HEK293 (cell line): ENCODE results near the gene GPR35.

Source experiments
- EGR2 ChIP-seq: fragments of 450-650 bp; formaldehyde crosslinking; IDR thresholded peaks from 2 replicates; pipeline ENCODE4 v1.5.1; 2016; ENCODE audit warnings: low read depth, missing biosample characterization, missing genetic modification characterization
- KLF16 ChIP-seq: fragments of 450-650 bp; formaldehyde crosslinking; IDR thresholded peaks from 2 replicates; pipeline ENCODE4 v1.5.1; 2017; ENCODE audit warnings: missing biosample characterization, missing genetic modification characterization
- SP2 ChIP-seq: fragments of 450-650 bp; formaldehyde crosslinking; IDR thresholded peaks from 2 replicates; pipeline ENCODE4 v1.5.1; 2016; ENCODE audit warnings: missing biosample characterization, missing genetic modification characterization
- SP3 ChIP-seq: fragments of 450-650 bp; formaldehyde crosslinking; IDR thresholded peaks from 2 replicates; pipeline ENCODE4 v1.5.1; 2016; ENCODE audit warnings: missing biosample characterization, missing genetic modification characterization
- WT1 ChIP-seq: fragments of 450-650 bp; formaldehyde crosslinking; IDR thresholded peaks from 2 replicates; pipeline ENCODE4 v1.5.1; 2016; ENCODE audit warnings: missing biosample characterization, missing genetic modification characterization
- ZBTB20 ChIP-seq: fragments of 450-650 bp; formaldehyde crosslinking; IDR thresholded peaks from 2 replicates; pipeline ENCODE4 v1.5.1; 2016; ENCODE audit warnings: missing biosample characterization, missing genetic modification characterization
- ZFHX2 ChIP-seq: fragments of 450-650 bp; formaldehyde crosslinking; conservative IDR thresholded peaks from 2 replicates; pipeline ENCODE4 v1.5.1; 2016; ENCODE audit warnings: missing biosample characterization, missing genetic modification characterization
- ZFP37 ChIP-seq: fragments of 450-650 bp; formaldehyde crosslinking; IDR thresholded peaks from 2 replicates; pipeline ENCODE4 v1.5.1; 2016; ENCODE audit warnings: missing biosample characterization, missing genetic modification characterization
- ZNF335 ChIP-seq: fragments of 450-650 bp; formaldehyde crosslinking; conservative IDR thresholded peaks from 2 replicates; pipeline ENCODE4 v1.5.1; 2016; ENCODE audit warnings: missing biosample characterization, missing genetic modification characterization
- ZNF48 ChIP-seq: fragments of 450-650 bp; formaldehyde crosslinking; IDR thresholded peaks from 2 replicates; pipeline ENCODE4 v1.5.1; 2016; ENCODE audit warnings: missing biosample characterization, missing genetic modification characterization
- ZNF530 ChIP-seq: fragments of 450-650 bp; formaldehyde crosslinking; IDR thresholded peaks from 2 replicates; pipeline ENCODE4 v1.5.1; 2016; ENCODE audit warnings: low read depth, missing biosample characterization, missing genetic modification characterization
- ZNF561 ChIP-seq: fragments of 450-650 bp; IDR thresholded peaks from 2 replicates; pipeline ENCODE4 v1.5.1; 2018; ENCODE audit warnings: missing biosample characterization, missing genetic modification characterization, borderline replicate concordance
- ZNF571 ChIP-seq: fragments of 450-650 bp; formaldehyde crosslinking; IDR thresholded peaks from 2 replicates; pipeline ENCODE4 v1.5.0; 2017; ENCODE audit warnings: missing biosample characterization, missing genetic modification characterization
- ZNF629 ChIP-seq: fragments of 450-650 bp; formaldehyde crosslinking; IDR thresholded peaks from 2 replicates; pipeline ENCODE4 v1.5.1; 2017; ENCODE audit warnings: missing biosample characterization, missing genetic modification characterization
- ZNF660 ChIP-seq: fragments of 450-650 bp; IDR thresholded peaks from 2 replicates; pipeline ENCODE4 v1.5.1; 2018; ENCODE audit warnings: missing biosample characterization, mild to moderate bottlenecking, missing genetic modification characterization
- ZNF664 ChIP-seq: fragments of 450-650 bp; formaldehyde crosslinking; IDR thresholded peaks from 2 replicates; pipeline ENCODE4 v1.5.1; 2016; ENCODE audit warnings: missing biosample characterization, missing genetic modification characterization
- ZNF792 ChIP-seq: fragments of 450-650 bp; formaldehyde crosslinking; IDR thresholded peaks from 2 replicates; pipeline ENCODE4 v1.5.1; 2016; ENCODE audit warnings: missing biosample characterization, missing genetic modification characterization
- ZNF843 ChIP-seq: fragments of 450-650 bp; formaldehyde crosslinking; IDR thresholded peaks from 2 replicates; pipeline ENCODE4 v1.5.1; 2016; ENCODE audit warnings: missing biosample characterization, missing genetic modification characterization
- TF ChIP-seq, protein P1 (sequence below): sonication (generic); formaldehyde crosslinking; IDR thresholded peaks from 2 replicates; pipeline ENCODE4 v1.8.1; 2022; ENCODE audit warnings: mild to moderate bottlenecking, moderate library complexity, missing genetic modification reagents
- TF ChIP-seq, protein P2 (sequence below): fragments of 450-650 bp; formaldehyde crosslinking; IDR thresholded peaks from 2 replicates; pipeline ENCODE4 v1.5.1; 2016; ENCODE audit warnings: missing biosample characterization, missing genetic modification characterization
- TF ChIP-seq, protein P3 (sequence below): fragments of 450-650 bp; formaldehyde crosslinking; optimal IDR thresholded peaks from 2 replicates; pipeline ENCODE3; 2016; ENCODE audit warnings: missing biosample characterization, mild to moderate bottlenecking, missing genetic modification characterization

Gene GPR35

DNA sequence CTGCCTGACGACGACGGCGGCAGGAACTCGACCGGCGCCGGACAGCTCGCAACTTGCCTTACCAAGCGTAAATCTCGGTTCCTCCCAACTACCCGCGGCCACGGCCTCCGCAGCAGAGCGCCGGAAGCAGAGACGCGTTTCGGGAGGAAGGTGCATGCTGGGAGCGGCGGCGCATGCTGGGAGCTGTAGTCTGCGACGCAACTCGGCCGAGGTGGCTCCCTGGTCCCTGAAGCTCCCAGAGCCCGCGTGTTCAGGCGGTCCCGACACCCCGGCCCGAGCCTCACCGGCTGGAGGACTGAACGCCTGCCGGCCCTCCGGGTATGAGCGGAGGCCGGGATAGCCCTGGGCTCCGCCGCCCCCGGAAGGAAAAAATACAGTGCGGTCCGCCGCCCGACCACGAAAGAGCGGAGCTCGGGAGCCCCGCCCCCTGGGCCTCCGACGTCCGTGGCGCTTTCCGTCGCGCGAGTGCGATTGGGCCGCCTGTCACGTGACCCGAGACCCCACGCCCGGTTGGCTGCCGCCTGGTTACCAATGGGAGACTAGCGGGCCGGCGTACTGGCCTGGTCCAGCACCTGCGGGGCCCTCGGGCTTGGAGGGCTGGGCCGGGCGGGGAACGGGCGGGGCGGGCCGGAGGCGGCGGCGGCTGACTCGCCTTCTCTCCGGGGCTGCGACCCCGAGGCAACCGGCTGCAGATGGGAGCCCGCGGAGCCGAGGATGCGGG lies 38.9 kb upstream of the GPR35 start, which contains the start of gene CAPN10 (continued):
- TF ChIP-seq, protein P1, sequence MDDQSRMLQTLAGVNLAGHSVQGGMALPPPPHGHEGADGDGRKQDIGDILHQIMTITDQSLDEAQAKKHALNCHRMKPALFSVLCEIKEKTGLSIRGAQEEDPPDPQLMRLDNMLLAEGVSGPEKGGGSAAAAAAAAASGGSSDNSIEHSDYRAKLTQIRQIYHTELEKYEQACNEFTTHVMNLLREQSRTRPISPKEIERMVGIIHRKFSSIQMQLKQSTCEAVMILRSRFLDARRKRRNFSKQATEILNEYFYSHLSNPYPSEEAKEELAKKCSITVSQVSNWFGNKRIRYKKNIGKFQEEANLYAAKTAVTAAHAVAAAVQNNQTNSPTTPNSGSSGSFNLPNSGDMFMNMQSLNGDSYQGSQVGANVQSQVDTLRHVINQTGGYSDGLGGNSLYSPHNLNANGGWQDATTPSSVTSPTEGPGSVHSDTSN (CRISPR knock-in tag): 0 out of 2 replicates have a peak, but pooled peaks have one; percentile 73
- TF ChIP-seq ZBTB20 (tag by site-specific recombination): peak; percentile 53; the same call in 1 of the 2 replicates
- TF ChIP-seq ZNF571 (tag by site-specific recombination): no peak
- TF ChIP-seq KLF16: peak; percentile 78; the same call in 1 of the 2 replicates
- TF ChIP-seq EGR2: 0 out of 2 replicates have a peak, but pooled peaks have one; percentile 5
- TF ChIP-seq, protein P2, sequence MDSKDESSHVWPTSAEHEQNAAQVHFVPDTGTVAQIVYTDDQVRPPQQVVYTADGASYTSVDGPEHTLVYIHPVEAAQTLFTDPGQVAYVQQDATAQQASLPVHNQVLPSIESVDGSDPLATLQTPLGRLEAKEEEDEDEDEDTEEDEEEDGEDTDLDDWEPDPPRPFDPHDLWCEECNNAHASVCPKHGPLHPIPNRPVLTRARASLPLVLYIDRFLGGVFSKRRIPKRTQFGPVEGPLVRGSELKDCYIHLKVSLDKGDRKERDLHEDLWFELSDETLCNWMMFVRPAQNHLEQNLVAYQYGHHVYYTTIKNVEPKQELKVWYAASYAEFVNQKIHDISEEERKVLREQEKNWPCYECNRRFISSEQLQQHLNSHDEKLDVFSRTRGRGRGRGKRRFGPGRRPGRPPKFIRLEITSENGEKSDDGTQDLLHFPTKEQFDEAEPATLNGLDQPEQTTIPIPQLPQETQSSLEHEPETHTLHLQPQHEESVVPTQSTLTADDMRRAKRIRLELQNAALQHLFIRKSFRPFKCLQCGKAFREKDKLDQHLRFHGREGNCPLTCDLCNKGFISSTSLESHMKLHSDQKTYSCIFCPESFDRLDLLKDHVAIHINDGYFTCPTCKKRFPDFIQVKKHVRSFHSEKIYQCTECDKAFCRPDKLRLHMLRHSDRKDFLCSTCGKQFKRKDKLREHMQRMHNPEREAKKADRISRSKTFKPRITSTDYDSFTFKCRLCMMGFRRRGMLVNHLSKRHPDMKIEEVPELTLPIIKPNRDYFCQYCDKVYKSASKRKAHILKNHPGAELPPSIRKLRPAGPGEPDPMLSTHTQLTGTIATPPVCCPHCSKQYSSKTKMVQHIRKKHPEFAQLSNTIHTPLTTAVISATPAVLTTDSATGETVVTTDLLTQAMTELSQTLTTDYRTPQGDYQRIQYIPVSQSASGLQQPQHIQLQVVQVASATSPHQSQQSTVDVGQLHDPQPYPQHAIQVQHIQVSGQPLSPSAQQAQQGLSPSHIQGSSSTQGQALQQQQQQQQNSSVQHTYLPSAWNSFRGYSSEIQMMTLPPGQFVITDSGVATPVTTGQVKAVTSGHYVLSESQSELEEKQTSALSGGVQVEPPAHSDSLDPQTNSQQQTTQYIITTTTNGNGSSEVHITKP (tag by site-specific recombination): peak; percentile 27; the same call in 1 of the 2 replicates
- TF ChIP-seq ZFHX2: 0 out of 2 replicates have a peak, but pooled peaks have one; percentile 11
- peak; percentile 58 for TF ChIP-seq ZNF843 (tag by site-specific recombination)
- peak; percentile 89 for TF ChIP-seq ZNF335
- TF ChIP-seq ZNF660 (tag by site-specific recombination): no peak
- TF ChIP-seq ZNF664 (tag by site-specific recombination): no peak
- 0 out of 2 replicates have a peak, but pooled peaks have one; percentile 28 for TF ChIP-seq ZFP37 (tag by site-specific recombination)
- TF ChIP-seq, protein P3, sequence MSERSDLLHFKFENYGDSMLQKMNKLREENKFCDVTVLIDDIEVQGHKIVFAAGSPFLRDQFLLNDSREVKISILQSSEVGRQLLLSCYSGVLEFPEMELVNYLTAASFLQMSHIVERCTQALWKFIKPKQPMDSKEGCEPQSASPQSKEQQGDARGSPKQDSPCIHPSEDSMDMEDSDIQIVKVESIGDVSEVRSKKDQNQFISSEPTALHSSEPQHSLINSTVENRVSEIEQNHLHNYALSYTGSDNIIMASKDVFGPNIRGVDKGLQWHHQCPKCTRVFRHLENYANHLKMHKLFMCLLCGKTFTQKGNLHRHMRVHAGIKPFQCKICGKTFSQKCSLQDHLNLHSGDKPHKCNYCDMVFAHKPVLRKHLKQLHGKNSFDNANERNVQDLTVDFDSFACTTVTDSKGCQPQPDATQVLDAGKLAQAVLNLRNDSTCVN (tag by site-specific recombination): peak; percentile 45
- TF ChIP-seq ZNF48 (tag by site-specific recombination): no peak
- 0 out of 2 replicates have a peak, but pooled peaks have one; percentile 47 for TF ChIP-seq ZNF561 (tag by site-specific recombination)
- peak; percentile 76 for TF ChIP-seq SP2 (tag by site-specific recombination)
- TF ChIP-seq ZNF629: peak; percentile 62
- TF ChIP-seq SP3 (tag by site-specific recombination): peak; percentile 80
- TF ChIP-seq ZNF530 (tag by site-specific recombination): no peak
- TF ChIP-seq ZNF792 (tag by site-specific recombination): no peak
- peak; percentile 21; the same call in 1 of the 2 replicates for TF ChIP-seq WT1 (tag by site-specific recombination)
